Measurements from ENCODE around the gene WBP1L. TPM values are rescaled to one million over a fixed set of nuclear protein-coding genes. Genes with fewer than 3 reads are reported as not detected.

The WBP1L gene
- total RNA-seq, 6 experiments from 2014 or later = 34.9 to 40.7 (median 38.6) TPM

DNA sequence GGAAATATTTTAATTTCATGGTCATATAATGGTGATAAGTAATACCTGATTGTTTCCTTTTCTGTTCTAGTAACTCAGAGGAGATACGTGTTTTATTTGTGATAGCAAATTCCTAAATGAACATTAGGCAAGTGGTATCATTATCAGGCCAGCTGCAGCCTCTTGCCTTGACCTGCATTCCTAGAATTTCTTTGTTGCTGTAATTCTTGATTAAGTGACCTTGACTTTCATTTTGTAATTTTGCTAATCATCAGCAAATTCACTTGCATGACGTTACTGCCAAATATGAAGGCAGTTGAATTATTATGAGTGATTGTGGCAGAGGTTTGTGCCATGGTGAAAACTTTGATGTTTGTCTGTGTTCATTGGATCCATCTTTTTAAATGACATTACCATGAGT, 119.9 kb downstream of the WBP1L start:
- no peak overlapping the region for H3K27ac Mint-ChIP-seq

DNA sequence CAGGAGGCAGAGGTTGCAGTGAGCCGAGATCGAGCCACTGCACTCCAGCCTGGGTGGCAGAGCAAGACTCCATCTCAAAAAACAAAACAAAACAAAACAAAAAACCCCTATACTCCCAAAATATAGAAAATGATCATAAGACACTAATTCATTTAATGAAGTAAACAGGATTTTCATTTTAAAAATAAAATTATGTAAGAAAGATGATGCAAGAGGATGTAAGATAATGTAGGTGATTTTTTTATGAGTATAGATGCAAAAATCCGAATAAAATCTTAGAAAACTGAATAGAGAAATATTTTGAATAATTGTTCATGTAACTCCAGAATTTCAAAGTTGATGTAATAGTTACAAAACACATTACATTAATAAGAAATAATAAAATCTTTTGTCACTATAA, 121.9 kb downstream of the WBP1L start:
- H3K9me3 Mint-ChIP-seq = no peaks in the 10 kb centered on the region
- H3K27me3 Mint-ChIP-seq (ENCODE audit: insufficient read depth) = peaks cover 6% of the 10 kb centered on the region
- H3K4me1 Mint-ChIP-seq (ENCODE audit: low read depth) = peaks cover 23% of the 10 kb centered on the region
- no peak overlapping the region for H3K4me3 Mint-ChIP-seq
- peaks cover 4% of the 10 kb centered on the region; the same call in 1 of the 2 replicates for H3K36me3 Mint-ChIP-seq (ENCODE audit: low read depth)
- TF ChIP-seq, protein P1, sequence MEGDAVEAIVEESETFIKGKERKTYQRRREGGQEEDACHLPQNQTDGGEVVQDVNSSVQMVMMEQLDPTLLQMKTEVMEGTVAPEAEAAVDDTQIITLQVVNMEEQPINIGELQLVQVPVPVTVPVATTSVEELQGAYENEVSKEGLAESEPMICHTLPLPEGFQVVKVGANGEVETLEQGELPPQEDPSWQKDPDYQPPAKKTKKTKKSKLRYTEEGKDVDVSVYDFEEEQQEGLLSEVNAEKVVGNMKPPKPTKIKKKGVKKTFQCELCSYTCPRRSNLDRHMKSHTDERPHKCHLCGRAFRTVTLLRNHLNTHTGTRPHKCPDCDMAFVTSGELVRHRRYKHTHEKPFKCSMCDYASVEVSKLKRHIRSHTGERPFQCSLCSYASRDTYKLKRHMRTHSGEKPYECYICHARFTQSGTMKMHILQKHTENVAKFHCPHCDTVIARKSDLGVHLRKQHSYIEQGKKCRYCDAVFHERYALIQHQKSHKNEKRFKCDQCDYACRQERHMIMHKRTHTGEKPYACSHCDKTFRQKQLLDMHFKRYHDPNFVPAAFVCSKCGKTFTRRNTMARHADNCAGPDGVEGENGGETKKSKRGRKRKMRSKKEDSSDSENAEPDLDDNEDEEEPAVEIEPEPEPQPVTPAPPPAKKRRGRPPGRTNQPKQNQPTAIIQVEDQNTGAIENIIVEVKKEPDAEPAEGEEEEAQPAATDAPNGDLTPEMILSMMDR (IDR thresholded peaks at IDR 0.05) = no peak
- no peak for DNase-seq
- H3K27ac Mint-ChIP-seq = no peak overlapping the region

More for the DNA sequence above, 119.9 kb downstream of the WBP1L start:
- TF ChIP-seq, protein P1 (IDR thresholded peaks at IDR 0.05) = no peak
- no peaks in the 10 kb centered on the region; the same call in 1 of the 2 replicates for H3K27me3 Mint-ChIP-seq (ENCODE audit: insufficient read depth)
- peaks cover 13% of the 10 kb centered on the region for H3K4me1 Mint-ChIP-seq (ENCODE audit: low read depth)
- H3K4me3 Mint-ChIP-seq = no peak overlapping the region
- DNase-seq = no peak
- peaks cover 7% of the 10 kb centered on the region for H3K36me3 Mint-ChIP-seq (ENCODE audit: low read depth)
- no peaks in the 10 kb centered on the region for H3K9me3 Mint-ChIP-seq

Other genes starting within 250 kb of the WBP1L start
- 100 to 1,000 TPM; 125 to 175 (median 152) TPM for gene ACTR1A, start 241.2 kb upstream of the WBP1L start, total RNA-seq (2021; fragmentation: NEBNext Ultra II Directional; extraction: Animal tissue kit (Norgen Biotek cat#: 25700))
- 10 to 100 TPM; 12.8 to 16.8 (median 15.2) TPM for gene SUFU, start 240.0 kb upstream of the WBP1L start, total RNA-seq (2021; fragmentation: NEBNext Ultra II Directional; extraction: Animal tissue kit (Norgen Biotek cat#: 25700))
- gene TRIM8, start 99.5 kb upstream of the WBP1L start, total RNA-seq (2021; fragmentation: NEBNext Ultra II Directional; extraction: Animal tissue kit (Norgen Biotek cat#: 25700)) = 100 to 1,000 TPM; 123 to 148 (median 135) TPM
- gene ARL3, start 29.6 kb upstream of the WBP1L start, total RNA-seq (2021; fragmentation: NEBNext Ultra II Directional; extraction: Animal tissue kit (Norgen Biotek cat#: 25700)) = 10 to 100 TPM; 13.2 to 18.4 (median 16.8) TPM
- 1 to 10 TPM; 2.2 to 4.4 (median 3.5) TPM for gene SFXN2, start 29.3 kb upstream of the WBP1L start, total RNA-seq (2021; fragmentation: NEBNext Ultra II Directional; extraction: Animal tissue kit (Norgen Biotek cat#: 25700))
- not detected for gene CYP17A1, start 93.5 kb downstream of the WBP1L start, total RNA-seq (2021; fragmentation: NEBNext Ultra II Directional; extraction: Animal tissue kit (Norgen Biotek cat#: 25700))
- gene BORCS7, start 110.3 kb downstream of the WBP1L start, total RNA-seq (2021; fragmentation: NEBNext Ultra II Directional; extraction: Animal tissue kit (Norgen Biotek cat#: 25700)) = 10 to 100 TPM; 11.5 to 18.1 (median 13.5) TPM
- gene AS3MT, start 125.5 kb downstream of the WBP1L start, total RNA-seq (2021; fragmentation: NEBNext Ultra II Directional; extraction: Animal tissue kit (Norgen Biotek cat#: 25700)) = 1 to 10 TPM; 2.4 to 3.9 (median 2.9) TPM
- 1 to 10 TPM; 7.7 to 9.1 (median 8.1) TPM for gene CNNM2, start 174.3 kb downstream of the WBP1L start, total RNA-seq (2021; fragmentation: NEBNext Ultra II Directional; extraction: Animal tissue kit (Norgen Biotek cat#: 25700))

All from HFFc6 (cell line).